ENCODE data around the gene GSX2.
"Not testable (repeated sequence)": the region's sequence is repeated elsewhere in the genome, so short reads cannot be mapped to it uniquely, and the experiment has no call there.

DNA sequence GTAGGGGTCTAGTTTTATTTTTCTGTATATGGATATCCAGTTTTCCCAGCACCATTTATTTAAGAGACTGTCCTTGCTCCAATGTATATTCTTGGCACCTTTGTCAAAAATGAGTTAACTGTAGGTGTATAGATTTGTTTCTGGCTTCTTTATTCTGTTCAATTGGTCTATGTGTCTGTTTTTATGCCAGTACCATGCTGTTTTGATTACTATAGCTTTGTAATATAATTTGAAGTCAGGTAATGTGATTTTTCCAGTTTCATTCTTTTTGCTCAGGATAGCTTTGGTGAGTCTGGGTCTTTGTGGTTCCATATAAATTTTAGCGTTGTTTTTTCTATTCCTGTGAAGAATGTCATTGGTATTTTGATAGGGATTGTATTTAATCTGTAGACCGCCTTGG is 28.7 kb downstream of the GSX2 start:
- TF ChIP-seq, protein P1, sequence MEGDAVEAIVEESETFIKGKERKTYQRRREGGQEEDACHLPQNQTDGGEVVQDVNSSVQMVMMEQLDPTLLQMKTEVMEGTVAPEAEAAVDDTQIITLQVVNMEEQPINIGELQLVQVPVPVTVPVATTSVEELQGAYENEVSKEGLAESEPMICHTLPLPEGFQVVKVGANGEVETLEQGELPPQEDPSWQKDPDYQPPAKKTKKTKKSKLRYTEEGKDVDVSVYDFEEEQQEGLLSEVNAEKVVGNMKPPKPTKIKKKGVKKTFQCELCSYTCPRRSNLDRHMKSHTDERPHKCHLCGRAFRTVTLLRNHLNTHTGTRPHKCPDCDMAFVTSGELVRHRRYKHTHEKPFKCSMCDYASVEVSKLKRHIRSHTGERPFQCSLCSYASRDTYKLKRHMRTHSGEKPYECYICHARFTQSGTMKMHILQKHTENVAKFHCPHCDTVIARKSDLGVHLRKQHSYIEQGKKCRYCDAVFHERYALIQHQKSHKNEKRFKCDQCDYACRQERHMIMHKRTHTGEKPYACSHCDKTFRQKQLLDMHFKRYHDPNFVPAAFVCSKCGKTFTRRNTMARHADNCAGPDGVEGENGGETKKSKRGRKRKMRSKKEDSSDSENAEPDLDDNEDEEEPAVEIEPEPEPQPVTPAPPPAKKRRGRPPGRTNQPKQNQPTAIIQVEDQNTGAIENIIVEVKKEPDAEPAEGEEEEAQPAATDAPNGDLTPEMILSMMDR (IDR thresholded peaks at IDR 0.05) = not testable (repeated sequence)
- TF ChIP-seq MAX (IDR thresholded peaks at IDR 0.05); RNF2 (IDR thresholded peaks at IDR 0.05; ENCODE audit: borderline replicate concordance, low read depth); RFX5 (IDR thresholded peaks at IDR 0.05); POLR2A (IDR thresholded peaks at IDR 0.05; ENCODE audit: low read length); CHD2 (IDR thresholded peaks at IDR 0.05; ENCODE audit: low read length, partially characterized antibody); POLR2AphosphoS2 (conservative IDR thresholded peaks at IDR 0.05; ENCODE audit: low read length): not testable (repeated sequence)

Data from A549 (cell line).